T-helper 22 cell (primary cell): ENCODE measurements around the gene MFAP3L.
"Not testable (repeated sequence)": the region's sequence is repeated elsewhere in the genome, so short reads cannot be mapped to it uniquely, and the experiment has no call there.

Source experiments
- DNase-seq: peaks from one replicate; pipeline ENCODE4 v3.0.0-alpha.2; 2020; ENCODE audit warnings: low read depth

The MFAP3L gene

GRCh38 chr4:169987327-169988228, 38.6 kb downstream of the MFAP3L start:
- DNase-seq: no peak

GRCh38 chr4:169986369-169986768, 39.8 kb downstream of the MFAP3L start:
- no peak for DNase-seq

GRCh38 chr4:169985881-169986280, 40.3 kb downstream of the MFAP3L start:
- no peak for DNase-seq

GRCh38 chr4:169984745-169985144, 41.5 kb downstream of the MFAP3L start:
- DNase-seq: no peak

GRCh38 chr4:169984173-169984572, 42.0 kb downstream of the MFAP3L start:
- no peak for DNase-seq

- DNase-seq: no peak
Observed at GRCh38 chr4:169976951-169977350, 49.2 kb downstream of the MFAP3L start.

- no peak for DNase-seq
Observed at GRCh38 chr4:169975838-169976796, 50.1 kb downstream of the MFAP3L start.

- DNase-seq: no peak
Observed at GRCh38 chr4:169975131-169975837, 50.9 kb downstream of the MFAP3L start.

- DNase-seq: no peak
Observed at GRCh38 chr4:169971456-169972015, 54.7 kb downstream of the MFAP3L start.

- no peak for DNase-seq
Observed at GRCh38 chr4:169968999-169969398, 57.2 kb downstream of the MFAP3L start.

GRCh38 chr4:169963998-169964397, 62.2 kb downstream of the MFAP3L start:
- no peak for DNase-seq

GRCh38 chr4:169959254-169959653, 66.9 kb downstream of the MFAP3L start:
- no peak for DNase-seq

- no peak for DNase-seq
Observed at GRCh38 chr4:169958629-169959028, 67.6 kb downstream of the MFAP3L start.

GRCh38 chr4:169957785-169958184, 68.4 kb downstream of the MFAP3L start:
- DNase-seq: no peak

- DNase-seq: no peak
Observed at GRCh38 chr4:169956091-169956843, 69.9 kb downstream of the MFAP3L start.

- DNase-seq: no peak
Observed at GRCh38 chr4:169955521-169955920, 70.7 kb downstream of the MFAP3L start.

GRCh38 chr4:169952236-169953002, 73.8 kb downstream of the MFAP3L start:
- no peak for DNase-seq

- no peak for DNase-seq
Observed at GRCh38 chr4:169948271-169948670, 77.9 kb downstream of the MFAP3L start.

- DNase-seq: no peak
Observed at GRCh38 chr4:169945636-169946035, 80.6 kb downstream of the MFAP3L start.

- not testable (repeated sequence) for DNase-seq
Observed at GRCh38 chr4:169943601-169944000, 82.6 kb downstream of the MFAP3L start.
